Midbrain (tissue), 1 donor: ENCODE measurements around the gene IRS1.

Source experiments
- DNase-seq: peaks from one replicate; lab custom pipeline; 2025; lab: John Stamatoyannopoulos, UW

The IRS1 gene

DNA sequence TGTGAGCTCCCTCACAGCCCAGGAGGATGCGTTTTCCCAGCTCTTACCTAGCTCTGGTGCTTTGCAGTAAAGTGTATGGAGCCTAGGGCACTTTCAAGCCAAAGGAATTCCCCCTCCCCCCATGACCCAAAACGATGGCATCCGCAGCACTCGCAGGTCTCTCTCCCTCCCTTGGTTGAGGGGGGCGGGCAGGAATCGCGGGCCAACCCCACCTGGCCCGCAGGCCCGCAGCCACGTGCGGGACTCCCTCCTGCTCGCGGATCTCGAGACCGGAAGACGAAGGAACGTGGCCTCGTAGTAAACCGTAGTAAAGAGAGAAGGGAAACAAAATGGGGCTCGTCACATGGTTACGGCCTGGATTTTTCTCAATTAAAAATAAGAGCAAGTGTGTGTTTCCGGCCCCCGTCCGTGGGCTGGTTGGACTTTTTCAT, 8.5 kb downstream of the IRS1 start:
- peak; percentile 86 for DNase-seq

- DNase-seq: no peak
Measured at GRCh38 chr2:226790431-226790830, 9.2 kb downstream of the IRS1 start.

- DNase-seq: no peak
Measured at GRCh38 chr2:226790011-226790410, 9.6 kb downstream of the IRS1 start.

DNA sequence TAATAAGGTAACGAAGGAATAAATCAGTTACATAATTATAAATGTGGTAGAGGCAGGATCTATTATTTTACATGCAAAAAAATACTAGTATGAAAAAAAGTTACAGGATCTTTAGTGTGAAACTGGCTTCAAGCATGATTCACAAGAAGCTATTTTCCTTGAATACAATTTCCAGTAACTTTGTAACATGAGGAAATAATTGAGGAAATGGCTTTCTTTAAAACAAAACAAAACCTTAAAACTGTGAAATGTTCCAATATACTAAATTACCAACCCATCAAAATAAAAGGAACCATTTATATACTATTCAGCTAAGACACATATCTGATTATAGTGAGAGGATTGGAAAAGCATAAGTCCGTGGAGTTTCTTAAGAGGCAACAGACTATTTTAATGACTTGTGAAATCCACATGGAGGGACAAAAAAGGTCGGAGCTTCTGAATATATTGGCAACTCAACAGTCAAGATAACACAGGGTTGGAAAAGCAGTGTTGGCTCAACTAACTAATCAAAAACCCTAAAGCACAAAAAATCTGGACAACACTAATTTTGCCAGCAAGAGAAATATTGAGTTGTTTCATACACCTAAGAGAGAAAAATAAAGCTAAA, 10.6 kb downstream of the IRS1 start:
- DNase-seq: no peak

DNA sequence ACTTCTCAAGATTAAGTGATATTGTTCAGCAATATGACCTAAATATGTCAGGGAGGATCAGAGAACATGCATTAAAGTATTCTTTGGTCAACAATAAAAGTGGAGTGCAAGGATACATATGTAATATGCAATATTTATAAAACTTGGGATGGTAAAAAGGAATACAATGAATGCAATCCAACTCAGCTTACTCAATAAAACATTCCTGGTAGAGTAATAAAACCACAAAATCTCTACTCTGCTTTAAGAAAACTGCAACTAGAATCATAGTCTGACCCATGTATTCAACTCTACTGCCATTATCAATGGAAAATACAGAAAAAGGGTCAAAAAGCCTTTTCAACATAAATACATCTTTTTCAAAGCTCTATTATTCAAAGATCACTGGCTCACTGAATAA, 11.6 kb downstream of the IRS1 start:
- no peak for DNase-seq

DNA sequence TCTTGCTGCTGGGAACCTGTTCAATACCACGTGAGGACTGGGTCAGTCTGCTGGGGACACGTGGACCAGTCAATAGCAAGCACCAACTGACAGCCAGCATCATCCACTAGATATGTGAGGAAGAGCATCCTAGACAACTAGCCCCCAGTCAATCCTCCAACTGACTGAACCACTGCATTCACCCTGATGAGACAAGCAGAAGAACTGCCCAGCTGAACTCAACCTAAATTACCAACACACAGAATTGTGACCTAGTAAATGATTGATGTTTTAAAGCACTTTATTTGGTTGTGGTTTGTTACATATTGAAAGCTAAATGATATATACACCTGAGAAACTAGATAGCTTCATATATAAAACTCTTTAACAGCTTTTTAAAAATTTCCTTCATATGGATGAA, 15.7 kb downstream of the IRS1 start:
- DNase-seq: no peak

DNA sequence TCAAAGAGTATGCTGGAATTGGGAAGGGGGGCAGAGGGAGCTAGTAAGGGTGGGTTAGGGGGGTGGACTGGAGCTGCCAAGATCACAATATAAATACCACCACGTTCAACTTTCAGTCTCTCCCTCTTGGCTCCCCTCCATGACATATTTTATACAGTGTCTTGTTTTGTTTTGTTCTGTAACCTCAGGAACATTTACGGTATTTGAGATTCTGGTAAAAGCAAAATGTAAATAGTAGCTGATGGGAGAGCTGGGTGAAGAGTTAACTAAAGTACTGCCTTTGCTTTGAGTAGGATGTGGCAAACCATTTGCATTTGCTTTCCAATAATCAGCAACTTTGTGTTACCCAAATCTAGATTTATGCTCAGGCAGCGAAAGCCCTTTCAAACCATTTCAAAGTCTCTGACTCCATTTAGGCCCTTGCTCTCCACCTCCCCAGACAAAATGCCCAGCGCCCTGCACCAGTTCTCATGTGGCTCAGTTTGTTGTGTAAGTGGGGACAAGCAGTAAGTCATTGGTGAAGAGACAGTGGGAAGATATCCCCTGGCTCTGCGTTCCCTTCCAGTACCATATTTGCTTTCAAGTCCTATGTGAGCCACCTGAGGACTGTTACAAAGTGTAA, 17.4 kb downstream of the IRS1 start:
- no peak for DNase-seq

GRCh38 chr2:226780431-226780830, 19.2 kb downstream of the IRS1 start:
- no peak for DNase-seq

GRCh38 chr2:226777611-226778010, 22.0 kb downstream of the IRS1 start:
- no peak for DNase-seq

- DNase-seq: no peak
Measured at GRCh38 chr2:226776104-226776503, 23.5 kb downstream of the IRS1 start.

DNA sequence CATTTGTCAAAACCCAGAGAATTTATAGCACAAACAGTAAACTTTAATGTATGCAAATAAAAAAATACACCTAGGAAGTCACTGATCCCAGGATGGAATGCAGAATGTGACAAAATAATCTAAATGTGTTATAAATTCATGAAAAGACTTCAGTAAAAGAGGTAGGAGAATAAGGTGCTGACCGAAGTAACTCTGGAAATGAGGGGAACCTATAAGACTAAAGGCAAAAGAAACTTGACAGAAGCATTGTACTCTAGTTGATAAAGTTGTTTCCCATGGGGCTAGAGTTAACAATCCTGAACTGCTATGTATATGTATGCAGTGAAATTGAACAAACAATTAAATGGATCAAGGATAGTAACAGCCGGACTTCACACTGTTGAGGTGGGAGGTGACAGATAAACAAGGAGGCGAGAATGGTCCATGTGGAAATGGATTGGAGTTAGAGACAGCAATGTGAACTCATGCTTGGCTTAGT, 24.5 kb downstream of the IRS1 start:
- DNase-seq: no peak

- no peak for DNase-seq
Measured at GRCh38 chr2:226773291-226773690, 26.3 kb downstream of the IRS1 start.

DNA sequence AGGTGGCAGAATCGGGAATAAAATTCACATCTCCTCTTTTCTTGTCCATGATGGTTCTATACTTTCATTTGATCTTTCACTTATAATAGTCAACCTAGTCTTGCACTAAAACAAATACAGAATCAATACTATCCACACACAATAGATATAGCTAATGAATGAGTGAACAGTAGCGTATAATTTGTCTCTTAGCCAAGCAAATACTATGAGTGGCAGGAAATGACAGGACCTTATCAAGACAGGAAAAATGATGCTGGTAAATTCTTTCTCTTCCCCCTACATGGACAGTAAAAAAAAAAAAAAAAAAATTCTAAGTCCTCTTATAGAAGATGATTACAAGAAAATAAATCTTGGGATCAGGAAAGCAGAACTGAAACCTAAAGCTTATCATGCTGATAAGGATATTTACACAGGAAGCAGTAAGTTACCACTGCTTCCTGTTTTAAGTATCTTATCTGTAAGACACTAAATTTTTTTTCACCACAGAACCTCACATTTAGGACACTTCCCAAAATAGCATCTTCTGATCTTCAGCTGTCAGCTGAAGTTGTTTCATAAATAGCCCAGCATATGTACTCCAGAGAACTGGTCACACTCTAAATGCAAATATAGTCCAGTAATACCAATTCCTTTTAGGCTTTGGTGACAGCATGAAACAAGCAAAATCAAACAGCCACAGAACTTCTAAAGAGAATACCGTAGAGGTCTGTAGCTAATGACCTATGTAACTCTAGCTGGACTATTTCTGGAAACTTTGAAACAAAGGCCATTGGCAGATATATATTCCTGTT, 27.0 kb downstream of the IRS1 start:
- no peak for DNase-seq

- DNase-seq: no peak
Measured at GRCh38 chr2:226771067-226771466, 28.6 kb downstream of the IRS1 start.

GRCh38 chr2:226767056-226767813, 32.4 kb downstream of the IRS1 start:
- no peak for DNase-seq

DNA sequence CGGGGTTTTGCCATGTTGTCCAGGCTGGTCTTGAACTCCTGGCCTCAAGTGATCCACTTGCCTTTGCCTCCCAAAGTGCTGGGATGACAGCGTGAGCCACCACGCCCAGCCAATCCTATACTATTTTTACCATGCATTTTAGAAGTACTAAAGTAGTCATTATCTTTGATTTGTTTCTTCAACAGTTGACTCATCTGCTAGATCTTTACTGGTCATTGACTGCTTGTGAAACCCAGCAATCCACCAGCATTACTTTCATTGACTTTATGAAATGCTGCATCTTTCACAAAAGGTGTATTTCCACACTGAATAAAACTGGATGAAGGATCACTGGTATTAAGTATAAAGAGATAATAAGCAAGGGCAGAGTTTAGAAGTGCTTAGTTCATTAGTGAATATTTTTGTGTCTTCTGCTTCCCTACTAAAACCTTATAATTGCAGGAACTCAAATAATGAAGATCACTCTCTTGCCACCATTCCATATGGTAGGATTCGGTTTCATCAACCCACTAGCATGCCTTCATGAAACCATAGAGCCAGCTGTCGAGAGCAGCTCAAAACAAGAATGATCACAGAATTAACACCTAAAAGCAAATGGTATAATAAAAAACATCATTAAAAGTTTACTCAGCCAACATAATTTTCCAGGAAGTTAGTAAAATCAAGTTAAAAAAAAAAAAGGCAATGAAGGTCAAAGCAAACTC, 33.1 kb downstream of the IRS1 start:
- no peak for DNase-seq

DNA sequence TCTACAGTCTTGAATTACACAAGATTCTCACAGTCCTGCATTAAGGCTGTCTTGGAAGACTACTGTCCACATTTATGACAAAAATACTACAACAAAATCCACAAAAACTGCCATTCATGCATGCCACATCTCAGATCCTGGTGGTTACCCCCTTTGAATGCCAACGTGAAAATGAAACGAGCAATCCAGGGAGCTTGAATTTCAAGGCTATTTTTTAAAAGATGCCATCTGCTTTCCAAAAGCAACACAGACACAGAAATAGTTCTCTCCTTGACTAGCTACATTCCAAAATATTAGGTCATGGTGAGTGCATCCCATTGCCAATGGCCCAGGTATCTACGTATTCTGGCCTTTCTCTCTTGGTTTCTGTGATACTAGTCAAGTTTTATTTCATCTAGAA, 36.3 kb downstream of the IRS1 start:
- no peak for DNase-seq

- no peak for DNase-seq
Measured at GRCh38 chr2:226761195-226761583, 38.4 kb downstream of the IRS1 start.

DNA sequence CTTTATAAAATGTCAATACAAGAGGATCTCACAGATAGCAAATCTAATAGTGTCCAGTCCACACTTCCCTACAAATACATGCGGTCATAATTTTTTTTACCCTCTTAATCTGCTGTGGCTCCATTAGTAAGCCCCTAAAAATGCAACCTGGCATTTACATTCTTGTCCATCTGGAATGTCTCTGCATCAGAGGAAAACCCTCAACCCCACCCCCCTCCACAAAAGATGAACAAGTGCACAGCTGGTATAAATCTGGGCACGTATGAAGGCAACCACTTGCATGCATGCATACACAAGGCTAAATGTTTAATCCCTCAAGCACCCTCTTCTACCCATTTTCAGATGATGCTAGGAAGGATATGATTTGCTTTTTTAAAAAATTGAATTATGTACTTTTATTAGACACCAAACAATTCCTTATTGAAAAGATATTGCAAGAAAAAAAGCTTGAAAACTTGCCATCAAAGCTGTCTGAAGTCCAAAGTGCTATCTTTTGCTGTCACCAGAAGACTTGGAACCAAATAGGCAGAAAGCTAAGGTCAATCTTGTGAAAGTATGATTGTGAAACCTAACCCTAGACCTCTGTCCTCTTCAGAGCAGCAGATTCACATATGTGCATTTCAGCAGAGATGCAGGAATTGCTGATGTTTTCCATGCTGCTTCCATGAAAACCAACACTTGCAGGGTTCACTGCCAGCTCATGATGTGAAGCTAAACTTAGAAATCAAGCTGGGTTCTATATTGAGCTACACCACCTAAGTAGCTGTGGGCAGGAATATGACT, 39.0 kb downstream of the IRS1 start:
- no peak for DNase-seq

DNA sequence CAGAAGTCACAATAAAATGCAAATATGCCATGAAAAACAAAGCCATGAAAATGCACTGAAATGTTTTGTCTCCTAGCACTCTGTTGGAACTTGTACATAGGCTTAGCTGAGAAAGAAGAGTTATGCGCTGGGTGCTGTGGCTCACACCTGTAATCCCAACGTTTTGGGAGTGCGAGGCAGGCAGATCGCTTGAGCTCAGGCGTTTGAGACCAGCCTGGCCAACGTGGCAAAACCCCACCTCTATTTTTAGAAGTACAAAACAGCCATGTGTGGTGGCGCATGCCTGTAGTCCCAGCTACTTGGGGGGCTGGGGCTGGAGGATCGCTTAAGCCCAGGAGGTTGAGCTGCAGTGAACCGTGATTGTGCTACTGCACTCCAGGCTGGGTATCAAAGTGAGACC, 39.9 kb downstream of the IRS1 start:
- DNase-seq: no peak
